H1 (cell line): ENCODE results near the gene UBB. TPM values are rescaled to one million over a fixed set of nuclear protein-coding genes. Genes with fewer than 3 reads are reported as not detected.

ENCODE experiments used
- ATF2 ChIP-seq: IDR thresholded peaks from 2 replicates; pipeline ENCODE4 v1.6.1; 2012; ENCODE audit warnings: low read length, inconsistent platforms
- CREB1 ChIP-seq: IDR thresholded peaks from 2 replicates; pipeline ENCODE4 v1.6.1; 2012; ENCODE audit warnings: inconsistent platforms
- EP300 ChIP-seq, 2 experiments: IDR thresholded peaks; 1 replicate in 1 of 2; 2 replicates in 1 of 2; pipeline ENCODE4 v1.6.1; 2011 to 2012; ENCODE audit warnings: low read depth in 2 of 2, low read length in 2 of 2, mild to moderate bottlenecking in 2 of 2, borderline replicate concordance in 1 of 2, inconsistent platforms in 1 of 2, moderate library complexity in 1 of 2
- FOSL1 ChIP-seq: IDR thresholded peaks from 2 replicates; pipeline ENCODE4 v1.6.1; 2011; ENCODE audit warnings: mild to moderate bottlenecking, low read depth, low read length, moderate library complexity; ENCODE audit not compliant: insufficient read depth
- MAX ChIP-seq: IDR thresholded peaks from 2 replicates; pipeline ENCODE4 v1.6.1; 2012; ENCODE audit warnings: inconsistent platforms
- RBBP5 ChIP-seq: IDR thresholded peaks from 2 replicates; pipeline ENCODE4 v1.7.1; 2012; ENCODE audit warnings: low read depth, mild to moderate bottlenecking, inconsistent platforms, low read length, moderate library complexity, borderline replicate concordance
- SIX5 ChIP-seq: IDR thresholded peaks from 2 replicates; pipeline ENCODE4 v1.6.1; 2011; ENCODE audit warnings: mild to moderate bottlenecking, low read depth, low read length
- SP2 ChIP-seq: IDR thresholded peaks from 2 replicates; pipeline ENCODE4 v1.6.1; 2012; ENCODE audit warnings: mild to moderate bottlenecking, low read length, inconsistent platforms
- TEAD4 ChIP-seq: IDR thresholded peaks from 2 replicates; pipeline ENCODE4 v1.6.1; 2012; ENCODE audit warnings: low read depth, low read length, inconsistent platforms, mixed read lengths
- polyA plus RNA-seq, 7 experiments: library from polyadenylated mRNA; depleted of rRNA in 3 of 7; stranded (reverse) in 5 of 7; unstranded in 2 of 7; fragments of >200 nt in 5 of 7; fragments of 200-250 nt in 2 of 7; gene quantifications; 1 replicate in 5 of 7; 2 replicates in 1 of 7; 4 replicates in 1 of 7; pipeline versions ENCODE4 v1.2.1 to v1.2.3, GENCODE V29; 2011 to 2013; ENCODE audit warnings: missing spikeins in 2 of 7, mixed read lengths in 2 of 7
- total RNA-seq: library from RNA; stranded (reverse); fragmentation: NEBNext Ultra II Directional; extraction: Animal tissue kit (Norgen Biotek cat#: 25700); gene quantifications from 2 replicates; pipeline ENCODE4 v1.2.1, GENCODE V29; 2021
- TF ChIP-seq, protein P1 (sequence below): IDR thresholded peaks from 2 replicates; pipeline ENCODE4 v1.6.1; 2011; ENCODE audit warnings: low read depth, mild to moderate bottlenecking, low read length; ENCODE audit not compliant: insufficient read depth
- TF ChIP-seq, protein P2 (sequence below), 3 experiments: IDR thresholded peaks; 1 replicate in 2 of 3; 2 replicates in 1 of 3; pipeline versions ENCODE4 v1.5.1 to v1.6.1; 2011; ENCODE audit warnings: low read length in 3 of 3, mild to moderate bottlenecking in 3 of 3, inconsistent platforms in 2 of 3, low read depth in 1 of 3, moderate library complexity in 1 of 3; ENCODE audit not compliant: insufficient read depth in 1 of 3; ENCODE audit errors: control extremely low read depth in 1 of 3

UBB gene
- total and polyA plus RNA-seq, 2 of the 8 experiments (the other 6 are each of a cell fraction or from before 2014, with no cell fraction given), result 1,597 to 1,605 TPM

DNA sequence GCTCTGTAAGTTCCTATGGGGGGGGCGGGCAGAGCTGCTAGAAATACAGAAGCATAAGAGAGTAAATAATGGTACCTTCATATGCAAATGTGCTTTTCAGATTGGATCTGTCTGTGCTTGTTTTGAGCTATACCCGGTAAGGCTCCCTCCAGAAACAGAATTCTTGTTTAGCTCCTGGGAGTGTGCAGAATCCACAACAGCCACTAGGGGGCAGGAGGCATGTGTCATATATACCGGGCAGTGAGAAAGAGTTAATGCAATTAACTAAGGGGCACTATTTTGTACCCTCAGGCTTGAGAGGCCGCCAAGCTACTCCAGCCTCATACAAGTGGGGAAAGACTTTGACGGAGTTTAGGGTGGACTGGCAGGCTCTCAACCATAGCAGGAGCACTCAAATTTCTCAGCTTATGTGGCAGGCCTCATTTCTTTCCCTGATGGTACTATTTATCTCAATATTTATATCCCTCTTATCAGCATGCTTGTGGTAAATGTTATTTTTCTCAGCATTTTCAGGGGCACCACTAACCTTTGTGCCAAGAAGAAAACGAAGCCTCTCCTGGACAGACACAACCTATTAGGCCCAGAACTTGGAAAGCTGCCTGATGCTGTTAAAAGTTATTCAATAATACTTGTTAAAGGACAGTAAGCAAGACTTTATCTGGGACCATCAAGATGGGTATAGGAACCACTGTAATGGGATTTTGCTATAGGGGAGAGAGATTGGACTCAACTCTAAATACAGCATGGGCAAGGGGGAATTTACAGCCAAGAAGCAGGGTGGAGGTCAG, 16.9 kb upstream of the UBB start (continued):
- TF ChIP-seq CREB1, result 0 out of 2 replicates have a peak, but pooled peaks have one; percentile 37
- TF ChIP-seq SIX5, result no peak
- TF ChIP-seq SP2, result no peak
- no peak for TF ChIP-seq ATF2
- peak; percentile 16; the same call in 1 of the 2 replicates for TF ChIP-seq MAX
- TF ChIP-seq TEAD4, result no peak
- TF ChIP-seq, protein P1, sequence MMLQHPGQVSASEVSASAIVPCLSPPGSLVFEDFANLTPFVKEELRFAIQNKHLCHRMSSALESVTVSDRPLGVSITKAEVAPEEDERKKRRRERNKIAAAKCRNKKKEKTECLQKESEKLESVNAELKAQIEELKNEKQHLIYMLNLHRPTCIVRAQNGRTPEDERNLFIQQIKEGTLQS, result no peak
- TF ChIP-seq EP300 (IDR thresholded peaks at IDR 0.05; ENCODE audit: borderline replicate concordance in 1 of 2, low read depth in 2 of 2, low read length in 2 of 2), result no peak
- no peak for TF ChIP-seq RBBP5
- TF ChIP-seq FOSL1, result no peak
- TF ChIP-seq, protein P2, sequence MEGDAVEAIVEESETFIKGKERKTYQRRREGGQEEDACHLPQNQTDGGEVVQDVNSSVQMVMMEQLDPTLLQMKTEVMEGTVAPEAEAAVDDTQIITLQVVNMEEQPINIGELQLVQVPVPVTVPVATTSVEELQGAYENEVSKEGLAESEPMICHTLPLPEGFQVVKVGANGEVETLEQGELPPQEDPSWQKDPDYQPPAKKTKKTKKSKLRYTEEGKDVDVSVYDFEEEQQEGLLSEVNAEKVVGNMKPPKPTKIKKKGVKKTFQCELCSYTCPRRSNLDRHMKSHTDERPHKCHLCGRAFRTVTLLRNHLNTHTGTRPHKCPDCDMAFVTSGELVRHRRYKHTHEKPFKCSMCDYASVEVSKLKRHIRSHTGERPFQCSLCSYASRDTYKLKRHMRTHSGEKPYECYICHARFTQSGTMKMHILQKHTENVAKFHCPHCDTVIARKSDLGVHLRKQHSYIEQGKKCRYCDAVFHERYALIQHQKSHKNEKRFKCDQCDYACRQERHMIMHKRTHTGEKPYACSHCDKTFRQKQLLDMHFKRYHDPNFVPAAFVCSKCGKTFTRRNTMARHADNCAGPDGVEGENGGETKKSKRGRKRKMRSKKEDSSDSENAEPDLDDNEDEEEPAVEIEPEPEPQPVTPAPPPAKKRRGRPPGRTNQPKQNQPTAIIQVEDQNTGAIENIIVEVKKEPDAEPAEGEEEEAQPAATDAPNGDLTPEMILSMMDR (IDR thresholded peaks at IDR 0.05; ENCODE audit: control extremely low read depth in 1 of 3, insufficient read depth in 1 of 3, low read depth in 1 of 3, low read length in 3 of 3), result peak; percentile 62 to 93 (median 91)
